ENCODE measurements around the gene RAB8B.
"Not testable (repeated sequence)": the region's sequence is repeated elsewhere in the genome, so short reads cannot be mapped to it uniquely, and the experiment has no call there.

Gene RAB8B

GRCh38 chr15:63208824-63209223, 19.4 kb downstream of the RAB8B start:
- DNase-seq (ENCODE audit: low read depth) = not testable (repeated sequence)

GRCh38 chr15:63210151-63211091, 21.0 kb downstream of the RAB8B start:
- DNase-seq (ENCODE audit: low read depth) = no peak

DNA sequence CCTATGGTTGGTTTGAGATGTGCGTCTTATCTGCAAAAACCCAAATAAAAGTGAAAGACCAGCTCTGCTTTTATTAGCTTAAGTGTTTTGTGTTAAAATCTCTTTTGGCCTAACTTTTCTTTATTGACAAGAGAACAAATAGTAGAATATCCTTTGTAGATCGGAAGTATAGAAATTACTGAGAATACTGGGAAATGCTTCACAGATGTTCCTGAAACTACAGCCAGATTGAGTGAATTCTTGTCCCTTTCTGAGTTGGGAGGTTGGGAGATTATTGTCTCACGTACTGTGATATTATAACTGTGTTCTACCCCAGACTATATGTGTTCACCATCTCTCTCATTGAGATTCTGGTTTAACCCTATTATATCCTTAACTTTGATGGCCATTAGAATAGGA, 21.7 kb downstream of the RAB8B start:
- DNase-seq (ENCODE audit: low read depth) = no peak

DNA sequence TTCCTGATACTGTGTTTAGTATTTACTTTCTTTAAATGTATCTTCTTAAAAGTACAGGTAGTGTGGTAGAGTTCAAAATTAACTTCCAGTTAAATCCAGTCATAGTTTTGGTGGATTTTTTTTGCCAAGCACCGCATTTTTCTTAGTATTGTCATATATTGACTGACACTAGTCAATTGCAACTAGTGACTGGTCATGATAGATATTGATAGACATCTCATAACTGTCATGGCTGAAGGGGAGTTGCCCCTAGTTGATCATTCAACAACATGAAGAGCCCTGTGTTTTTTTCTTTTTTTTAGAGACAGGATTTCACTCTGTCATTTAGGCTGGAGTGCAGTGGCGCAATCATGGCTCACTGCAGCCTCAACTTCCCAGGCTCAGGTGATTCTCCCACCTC, 22.1 kb downstream of the RAB8B start:
- DNase-seq (ENCODE audit: low read depth) = no peak

- no peak for DNase-seq (ENCODE audit: low read depth)
Measured at GRCh38 chr15:63212050-63213004, 22.9 kb downstream of the RAB8B start.

GRCh38 chr15:63218100-63218808, 28.8 kb downstream of the RAB8B start:
- no peak for DNase-seq (ENCODE audit: low read depth)

- no peak for DNase-seq (ENCODE audit: low read depth)
Measured at GRCh38 chr15:63219196-63219710, 29.8 kb downstream of the RAB8B start.

GRCh38 chr15:63221346-63221745, 31.9 kb downstream of the RAB8B start:
- DNase-seq (ENCODE audit: low read depth) = no peak

DNA sequence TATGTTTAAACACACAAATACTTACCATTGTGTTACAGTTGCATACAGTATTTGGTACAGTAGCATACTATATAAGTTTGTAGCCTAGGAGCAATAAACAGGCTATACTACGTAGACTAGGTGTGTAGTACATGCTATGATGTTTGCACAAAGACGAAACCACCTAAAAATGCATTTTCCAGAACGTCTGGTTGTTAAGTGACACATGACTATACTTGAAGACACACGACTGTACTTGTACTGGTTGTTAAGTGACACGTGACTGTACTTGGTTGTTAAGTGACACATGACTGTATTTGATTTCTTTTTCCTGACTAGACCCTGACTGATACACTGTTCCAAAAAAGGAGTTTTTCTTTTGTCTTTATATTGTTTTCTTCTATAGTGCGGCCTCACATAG, 34.1 kb downstream of the RAB8B start:
- DNase-seq (ENCODE audit: low read depth) = no peak

GRCh38 chr15:63225381-63225780, 36.0 kb downstream of the RAB8B start:
- DNase-seq (ENCODE audit: low read depth) = no peak

GRCh38 chr15:63226155-63226883, 36.9 kb downstream of the RAB8B start:
- DNase-seq (ENCODE audit: low read depth) = no peak

- no peak for DNase-seq (ENCODE audit: low read depth)
Measured at GRCh38 chr15:63226966-63227401, 37.6 kb downstream of the RAB8B start.

- DNase-seq (ENCODE audit: low read depth) = no peak
Measured at GRCh38 chr15:63227689-63228088, 38.3 kb downstream of the RAB8B start.

- DNase-seq (ENCODE audit: low read depth) = no peak
Measured at GRCh38 chr15:63231206-63231605, 41.8 kb downstream of the RAB8B start.

DNA sequence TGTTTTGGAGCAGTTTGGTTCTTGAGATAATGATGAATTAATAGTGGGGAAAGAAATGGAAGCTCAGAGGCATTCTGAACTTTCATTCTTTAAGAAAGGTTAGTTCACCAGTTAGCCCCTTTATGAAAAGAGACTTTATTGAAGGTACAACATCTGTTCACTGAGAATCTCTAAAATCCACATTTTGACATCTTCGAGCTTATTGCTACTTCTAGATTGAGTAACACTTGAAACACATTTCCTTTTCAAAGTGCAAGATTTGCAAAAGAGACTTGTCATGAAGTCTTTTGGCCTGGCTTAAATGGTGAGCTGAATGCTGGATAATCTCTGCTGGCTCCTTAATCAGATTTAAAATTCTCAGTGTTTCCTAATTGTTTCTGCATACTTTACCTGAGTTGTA, 42.3 kb downstream of the RAB8B start:
- no peak for DNase-seq (ENCODE audit: low read depth)

GRCh38 chr15:63232405-63232804, 43.0 kb downstream of the RAB8B start:
- DNase-seq (ENCODE audit: low read depth) = no peak

- DNase-seq (ENCODE audit: low read depth) = no peak
Measured at GRCh38 chr15:63232943-63233342, 43.5 kb downstream of the RAB8B start.

DNA sequence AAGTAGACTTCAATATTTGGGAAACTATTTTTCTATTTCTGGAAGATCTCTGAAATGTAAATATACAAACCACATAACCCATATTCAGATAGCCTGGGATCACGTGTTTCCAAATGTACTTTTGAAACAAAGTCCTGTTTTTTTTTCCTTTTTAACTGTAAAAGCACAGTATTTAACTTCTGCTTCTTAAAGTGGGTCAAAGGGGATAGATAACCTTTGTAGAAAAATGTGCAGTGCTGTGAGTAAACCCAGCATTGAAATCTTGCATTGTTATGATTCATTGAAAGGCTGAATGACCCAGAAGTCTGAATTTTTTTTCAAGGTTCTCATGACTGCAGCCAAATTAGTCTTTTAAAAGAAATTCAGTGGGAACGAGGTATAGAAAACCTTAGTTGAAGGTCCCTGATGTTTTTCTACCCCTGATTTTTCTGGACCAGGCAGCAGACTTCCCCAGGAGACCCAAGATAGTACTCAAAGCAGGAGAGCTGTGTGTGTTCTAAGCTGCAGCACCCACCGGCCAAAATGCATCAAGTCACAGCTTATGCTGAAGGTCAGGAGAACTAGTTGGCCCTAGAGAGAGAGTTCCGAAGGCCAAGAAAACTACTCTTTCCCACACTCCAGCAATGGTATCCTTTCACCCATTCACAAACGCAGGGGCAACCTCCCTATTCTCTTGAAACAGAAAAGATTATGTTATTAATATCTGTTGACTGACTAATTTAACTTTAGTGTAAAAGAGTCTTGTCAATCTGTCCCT, 44.4 kb downstream of the RAB8B start:
- DNase-seq (ENCODE audit: low read depth) = peak; percentile 42

- peak; percentile 60 for DNase-seq (ENCODE audit: low read depth)
Measured at GRCh38 chr15:63234451-63234870, 45.1 kb downstream of the RAB8B start.

DNA sequence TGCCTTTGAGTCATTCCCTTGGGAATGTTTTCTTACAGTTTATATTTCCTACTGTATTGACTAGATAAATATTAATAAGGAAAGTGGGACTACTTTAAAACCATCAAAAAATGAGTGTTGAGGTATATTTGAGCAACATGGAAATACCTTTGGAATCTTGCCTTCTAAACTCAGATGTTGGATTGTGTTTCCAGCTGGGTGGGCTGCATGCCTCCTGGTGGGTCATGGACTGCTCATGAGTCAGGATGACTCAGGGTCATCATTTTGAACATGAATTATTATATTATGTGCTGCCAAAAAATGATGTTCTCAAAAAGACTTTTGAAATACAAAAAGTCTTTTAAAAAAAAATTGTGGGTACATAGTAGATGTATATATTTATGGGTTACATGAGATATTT, 46.9 kb downstream of the RAB8B start:
- DNase-seq (ENCODE audit: low read depth) = peak; percentile 65
